Fibroblast of lung (primary cell): ENCODE measurements around the gene OPRD1. TPM values are rescaled to one million over a fixed set of nuclear protein-coding genes. Genes with fewer than 3 reads are reported as not detected.

Experiments
- DNase-seq, 2 donors: peaks; one replicate each; pipeline versions ENCODE4 v3.0.0 to v3.0.0-alpha.2; 2010; ENCODE audit warnings: low read depth in 2 of 2
- H2AFZ ChIP-seq: 2 replicates; pipeline ENCODE4 v1.5.1; 2012; ENCODE audit warnings: low read length, control low read depth, inconsistent platforms
- H3K27ac ChIP-seq: 2 replicates; pipeline ENCODE4 v1.5.1; 2011; ENCODE audit warnings: low read length, control low read depth; ENCODE audit not compliant: insufficient read depth
- H3K27me3 ChIP-seq: 2 replicates; pipeline ENCODE4 v1.5.1; 2011; ENCODE audit warnings: mild to moderate bottlenecking, low read length; ENCODE audit not compliant: control insufficient read depth, insufficient read depth
- H3K36me3 ChIP-seq: 2 replicates; pipeline ENCODE4 v1.5.1; 2011; ENCODE audit warnings: low read length; ENCODE audit not compliant: control insufficient read depth, insufficient read depth
- H3K4me1 ChIP-seq: 2 replicates; pipeline ENCODE4 v1.5.1; 2011; ENCODE audit warnings: low read length; ENCODE audit not compliant: control insufficient read depth, insufficient read depth; ENCODE audit errors: extremely low read depth
- H3K4me2 ChIP-seq: 2 replicates; pipeline ENCODE4 v1.5.1; 2011; ENCODE audit warnings: low read length, control low read depth; ENCODE audit not compliant: insufficient read depth; ENCODE audit errors: extremely low read depth
- H3K4me3 ChIP-seq, 4 experiments: fragments of 200-600 bp in 1 of 4; sonication (generic) in 1 of 4; replicated peaks in 1 of 4; 2 replicates each; pipeline ENCODE4 v1.5.1; 2011 to 2016; ENCODE audit warnings: low read length in 4 of 4, low read depth in 3 of 4, mild to moderate bottlenecking in 3 of 4, control low read depth in 2 of 4, inconsistent platforms in 1 of 4, mixed read lengths in 1 of 4; ENCODE audit not compliant: insufficient read depth in 1 of 4; ENCODE audit errors: control extremely low read depth in 1 of 4
- H3K79me2 ChIP-seq: 2 replicates; pipeline ENCODE4 v1.5.1; 2012; ENCODE audit warnings: mild to moderate bottlenecking, low read length, inconsistent platforms; ENCODE audit not compliant: control insufficient read depth, insufficient read depth
- H3K9ac ChIP-seq: 2 replicates; pipeline ENCODE4 v1.5.1; 2011; ENCODE audit warnings: mild to moderate bottlenecking, low read length, control low read depth; ENCODE audit not compliant: insufficient read depth
- H3K9me3 ChIP-seq: 2 replicates; pipeline ENCODE4 v1.5.1; 2012; ENCODE audit warnings: low read depth, low read length; ENCODE audit not compliant: control insufficient read depth, insufficient read depth
- H4K20me1 ChIP-seq: 2 replicates; pipeline ENCODE4 v1.5.1; 2011; ENCODE audit warnings: low read length; ENCODE audit not compliant: control insufficient read depth, insufficient read depth; ENCODE audit errors: extremely low read depth
- CTCF ChIP-seq, 2 donors: IDR thresholded peaks in 1 of 2; conservative IDR thresholded peaks in 1 of 2; 1 replicate in 1 of 2; 2 replicates in 1 of 2; pipeline ENCODE4 v1.5.1; 2011 to 2012; ENCODE audit warnings: low read length in 2 of 2, control low read depth in 1 of 2, inconsistent platforms in 1 of 2, low read depth in 1 of 2, mild to moderate bottlenecking in 1 of 2
- EZH2 ChIP-seq: IDR thresholded peaks from 2 replicates; pipeline ENCODE4 v1.5.1; 2012; ENCODE audit warnings: low read length, control low read depth, mild to moderate bottlenecking; ENCODE audit errors: missing control alignments
- polyA plus RNA-seq, 2 donors: library from polyadenylated mRNA; depleted of rRNA in 1 of 2; stranded (reverse) in 1 of 2; unstranded in 1 of 2; fragments of >200 nt; gene quantifications; 2 replicates each; pipeline ENCODE4 v1.2.1, GENCODE V29; 2011 to 2012; ENCODE audit warnings: missing spikeins in 1 of 2
- total RNA-seq: library from RNA; depleted of rRNA; stranded (reverse); fragments of >200 nt; gene quantifications from 2 replicates; pipeline ENCODE4 v1.2.1, GENCODE V29; 2014

OPRD1 gene
- total and polyA plus RNA-seq, 2 donors (not counting 1 experiment from before 2014, with no cell fraction given), result under 0.01 to 0.01 TPM

GRCh38 chr1:28830814-28831213 is 18.8 kb downstream of the OPRD1 start:
- Histone ChIP-seq H3K36me3 (no peaks in the 10 kb centered on the region), H4K20me1 (no peaks in the 10 kb centered on the region), H3K4me2 (no peak overlapping the region), H3K4me1 (no peaks in the 10 kb centered on the region), H2AFZ (no peak overlapping the region), H3K79me2 (no peaks in the 10 kb centered on the region), H3K4me3 (no peak overlapping the region), H3K9ac (no peak overlapping the region), H3K27ac (no peak overlapping the region), H3K9me3 (no peaks in the 10 kb centered on the region), H3K27me3 (no peaks in the 10 kb centered on the region)
- no peak for DNase-seq
- no peak for TF ChIP-seq EZH2
- TF ChIP-seq CTCF (conservative IDR thresholded peaks at IDR 0.05 in 1 of 2, IDR thresholded peaks at IDR 0.05 in 1 of 2; ENCODE audit: low read depth in 1 of 2, low read length in 2 of 2), result no peak

DNA sequence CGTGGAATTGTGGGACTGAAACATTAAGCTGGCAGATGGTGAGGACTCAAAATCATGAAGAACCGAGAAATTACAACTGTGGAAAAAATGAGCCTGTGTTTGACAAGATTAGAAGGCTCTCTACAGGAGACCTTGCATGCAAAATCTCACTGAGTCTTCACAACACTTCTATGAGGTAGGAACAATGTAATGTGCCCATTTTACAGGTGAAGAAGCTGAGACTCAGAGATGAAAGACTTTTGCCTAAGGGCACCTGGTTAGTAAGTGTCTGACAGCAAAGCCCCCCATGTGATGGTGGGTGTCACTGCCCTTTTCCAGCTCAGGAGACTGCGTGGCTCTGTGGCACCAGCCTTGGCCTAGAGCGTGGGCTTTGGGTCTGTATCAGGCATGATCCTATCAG is 21.0 kb downstream of the OPRD1 start:
- Histone ChIP-seq H3K27me3 (no peaks in the 10 kb centered on the region), H3K36me3 (no peaks in the 10 kb centered on the region), H2AFZ (no peak overlapping the region), H3K79me2 (no peaks in the 10 kb centered on the region), H3K9me3 (no peaks in the 10 kb centered on the region), H4K20me1 (no peaks in the 10 kb centered on the region), H3K4me2 (no peak overlapping the region), H3K27ac (no peak overlapping the region), H3K4me1 (no peaks in the 10 kb centered on the region), H3K9ac (no peak overlapping the region), H3K4me3 (no peak overlapping the region)
- TF ChIP-seq EZH2, result no peak
- no peak for TF ChIP-seq CTCF (conservative IDR thresholded peaks at IDR 0.05 in 1 of 2, IDR thresholded peaks at IDR 0.05 in 1 of 2; ENCODE audit: low read depth in 1 of 2, low read length in 2 of 2)
- no peak for DNase-seq

DNA sequence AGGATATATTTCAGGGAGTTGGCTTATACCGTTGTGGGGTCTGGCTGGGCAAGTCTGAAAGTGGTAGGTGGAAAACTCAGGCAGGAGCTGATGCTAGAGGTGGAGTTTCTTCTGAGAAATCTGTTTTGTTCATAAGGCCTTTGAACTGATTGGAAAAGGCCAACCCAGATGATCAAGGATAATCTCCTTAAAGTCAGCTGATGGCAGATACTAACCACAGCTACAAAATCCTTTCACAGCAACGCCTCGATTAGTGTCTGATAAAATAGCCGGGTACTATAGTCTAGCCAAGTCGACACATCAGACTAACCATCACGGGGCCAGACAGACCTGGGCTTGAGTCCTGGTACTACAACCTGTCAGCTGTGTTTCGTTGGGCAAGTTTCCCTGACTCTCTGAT is 21.4 kb downstream of the OPRD1 start:
- H3K36me3 ChIP-seq, result no peaks in the 10 kb centered on the region

More for the DNA sequence above, 21.4 kb downstream of the OPRD1 start:
- no peaks in the 10 kb centered on the region for H3K79me2 ChIP-seq
- no peak for DNase-seq
- no peak overlapping the region for H2AFZ ChIP-seq
- no peaks in the 10 kb centered on the region for H4K20me1 ChIP-seq
- no peak overlapping the region for H3K4me2 ChIP-seq
- no peak overlapping the region for H3K4me3 ChIP-seq
- H3K4me1 ChIP-seq, result no peaks in the 10 kb centered on the region
- no peak overlapping the region for H3K27ac ChIP-seq
- no peaks in the 10 kb centered on the region for H3K9me3 ChIP-seq
- no peaks in the 10 kb centered on the region for H3K27me3 ChIP-seq
- no peak overlapping the region for H3K9ac ChIP-seq
- no peak for TF ChIP-seq CTCF (conservative IDR thresholded peaks at IDR 0.05 in 1 of 2, IDR thresholded peaks at IDR 0.05 in 1 of 2; ENCODE audit: low read depth in 1 of 2, low read length in 2 of 2)
- no peak for TF ChIP-seq EZH2
